OCI-LY3 (cell line): ENCODE measurements around the gene ADGRB3.

ENCODE experiments used
- H2AFZ ChIP-seq: fragments of 200-600, 300-600 bp; shearing (Covaris generic); 2 replicates; pipeline ENCODE4 v1.6.0; 2014; ENCODE audit warnings: antibody characterized with exemption, low read depth, low read length
- H3K27ac ChIP-seq: fragments of 200-600, 300-600 bp; sonication (generic); 2 replicates; pipeline ENCODE4 v1.5.1; 2014; ENCODE audit warnings: mild to moderate bottlenecking, low read length, moderate library complexity, mixed read lengths
- H3K27me3 ChIP-seq: fragments of 200-600, 300-600 bp; sonication (generic); 2 replicates; pipeline ENCODE4 v1.6.1; 2014; ENCODE audit warnings: low read depth, low read length, mixed read lengths
- H3K36me3 ChIP-seq: fragments of 200-600, 300-600 bp; sonication (generic); replicated peaks from 2 replicates; pipeline ENCODE3; 2014; ENCODE audit warnings: low read depth, low read length, mixed read lengths
- H3K4me1 ChIP-seq: fragments of 300-600, 200-600 bp; sonication (generic); 2 replicates; pipeline ENCODE4 v1.6.1; 2014; ENCODE audit warnings: low read length, mixed read lengths
- H3K4me2 ChIP-seq: fragments of 200-600, 300-600 bp; sonication (generic); 2 replicates; pipeline ENCODE4 v1.6.1; 2014; ENCODE audit warnings: low read length, mixed read lengths
- H3K4me3 ChIP-seq: fragments of 300-600, 200-600 bp; sonication (generic); 2 replicates; pipeline ENCODE4 v1.5.1; 2014; ENCODE audit warnings: antibody characterized with exemption, mild to moderate bottlenecking, low read length, moderate library complexity
- H3K79me2 ChIP-seq: fragments of 300-600, 200-600 bp; shearing (Covaris generic); 2 replicates; pipeline ENCODE4 v1.6.1; 2014; ENCODE audit warnings: mild to moderate bottlenecking, low read length, mixed read lengths
- H3K9ac ChIP-seq: fragments of 300-600, 200-600 bp; shearing (Covaris generic); 2 replicates; pipeline ENCODE4 v1.6.0; 2014; ENCODE audit warnings: mild to moderate bottlenecking, low read length, moderate library complexity
- H3K9me3 ChIP-seq: fragments of 200-600, 300-600 bp; shearing (Covaris generic); 2 replicates; pipeline ENCODE4 v1.6.1; 2014; ENCODE audit warnings: low read length, mixed read lengths; ENCODE audit not compliant: insufficient read depth
- H4K20me1 ChIP-seq: fragments of 200-600, 300-600 bp; sonication (generic); 2 replicates; pipeline ENCODE4 v1.6.1; 2016; ENCODE audit warnings: low read length, mixed read lengths; ENCODE audit not compliant: insufficient read depth
- CTCF ChIP-seq: fragments of 200-600, 300-600 bp; sonication (generic); IDR thresholded peaks from 2 replicates; pipeline ENCODE4 v1.5.1; 2014; ENCODE audit warnings: antibody characterized with exemption, low read length, low read depth
- EZH2phosphoT487 ChIP-seq: fragments of 200-600 bp; shearing (Covaris generic); IDR thresholded peaks from 2 replicates; pipeline ENCODE4 v1.6.1; 2018; ENCODE audit warnings: antibody characterized with exemption, mixed run types, low read depth

Gene ADGRB3

GRCh38 chr6:68859233-68859632 is 224.2 kb downstream of the ADGRB3 start:
- H3K36me3 ChIP-seq: no peaks in the 10 kb centered on the region
- no peaks in the 10 kb centered on the region for H3K4me1 ChIP-seq
- H3K4me2 ChIP-seq: no peak overlapping the region
- H3K9ac ChIP-seq: no peak overlapping the region
- no peaks in the 10 kb centered on the region for H3K27me3 ChIP-seq
- no peak overlapping the region for H2AFZ ChIP-seq
- H3K79me2 ChIP-seq: no peaks in the 10 kb centered on the region
- peaks cover 15% of the 10 kb centered on the region; the same call in 1 of the 2 replicates for H3K9me3 ChIP-seq
- no peak overlapping the region for H3K4me3 ChIP-seq
- TF ChIP-seq CTCF (no peak), EZH2phosphoT487 (no peak)
- no peak overlapping the region for H3K27ac ChIP-seq
- H4K20me1 ChIP-seq: no peaks in the 10 kb centered on the region

- Histone ChIP-seq H3K4me3 (no peak overlapping the region), H2AFZ (no peak overlapping the region), H3K9ac (no peak overlapping the region), H3K36me3 (no peaks in the 10 kb centered on the region), H3K4me1 (no peaks in the 10 kb centered on the region), H4K20me1 (no peaks in the 10 kb centered on the region), H3K9me3 (peaks cover 13% of the 10 kb centered on the region; the same call in 1 of the 2 replicates), H3K27me3 (no peaks in the 10 kb centered on the region), H3K27ac (no peak overlapping the region), H3K79me2 (no peaks in the 10 kb centered on the region), H3K4me2 (no peak overlapping the region)
- TF ChIP-seq CTCF (no peak), EZH2phosphoT487 (no peak)
Measured at GRCh38 chr6:68868646-68869045, 233.6 kb downstream of the ADGRB3 start.

GRCh38 chr6:68873236-68873635 is 238.2 kb downstream of the ADGRB3 start:
- H3K27me3 ChIP-seq: no peaks in the 10 kb centered on the region
- TF ChIP-seq CTCF (no peak), EZH2phosphoT487 (no peak)
- H3K79me2 ChIP-seq: no peaks in the 10 kb centered on the region
- H4K20me1 ChIP-seq: no peaks in the 10 kb centered on the region
- H3K27ac ChIP-seq: no peak overlapping the region
- H3K9me3 ChIP-seq: no peaks in the 10 kb centered on the region
- H3K4me2 ChIP-seq: no peak overlapping the region
- H3K9ac ChIP-seq: no peak overlapping the region
- H2AFZ ChIP-seq: peak overlapping the region; percentile 20; the same call in 1 of the 2 replicates
- peaks cover 5% of the 10 kb centered on the region; the same call in 1 of the 2 replicates for H3K4me1 ChIP-seq
- H3K36me3 ChIP-seq: no peaks in the 10 kb centered on the region
- H3K4me3 ChIP-seq: no peak overlapping the region

- H3K79me2 ChIP-seq: no peaks in the 10 kb centered on the region
- H3K4me2 ChIP-seq: no peak overlapping the region
- no peak overlapping the region for H2AFZ ChIP-seq
- no peak overlapping the region for H3K4me3 ChIP-seq
- no peaks in the 10 kb centered on the region for H3K36me3 ChIP-seq
- peaks cover 10% of the 10 kb centered on the region for H3K4me1 ChIP-seq
- H4K20me1 ChIP-seq: no peaks in the 10 kb centered on the region
- TF ChIP-seq EZH2phosphoT487 (no peak), CTCF (no peak)
- H3K9ac ChIP-seq: no peak overlapping the region
- H3K27ac ChIP-seq: no peak overlapping the region
- no peaks in the 10 kb centered on the region for H3K27me3 ChIP-seq
- no peaks in the 10 kb centered on the region for H3K9me3 ChIP-seq
Measured at GRCh38 chr6:68874747-68875146, 239.7 kb downstream of the ADGRB3 start.
